GM12875 (cell line): ENCODE data around the gene CNTNAP5.
"Not testable (repeated sequence)": the region's sequence is repeated elsewhere in the genome, so short reads cannot be mapped to it uniquely, and the experiment has no call there.

ENCODE experiments used
- H3K4me3 ChIP-seq: one replicate; pipeline ENCODE4 v1.5.1; 2011; ENCODE audit warnings: low read depth, low read length, control low read depth
- TF ChIP-seq, protein P1 (sequence below): IDR thresholded peaks from 2 replicates; pipeline ENCODE4 v1.5.1; 2011; ENCODE audit warnings: low read depth, mild to moderate bottlenecking, control low read depth, inconsistent platforms, low read length, moderate library complexity, borderline replicate concordance; ENCODE audit not compliant: insufficient read depth

CNTNAP5 gene

DNA sequence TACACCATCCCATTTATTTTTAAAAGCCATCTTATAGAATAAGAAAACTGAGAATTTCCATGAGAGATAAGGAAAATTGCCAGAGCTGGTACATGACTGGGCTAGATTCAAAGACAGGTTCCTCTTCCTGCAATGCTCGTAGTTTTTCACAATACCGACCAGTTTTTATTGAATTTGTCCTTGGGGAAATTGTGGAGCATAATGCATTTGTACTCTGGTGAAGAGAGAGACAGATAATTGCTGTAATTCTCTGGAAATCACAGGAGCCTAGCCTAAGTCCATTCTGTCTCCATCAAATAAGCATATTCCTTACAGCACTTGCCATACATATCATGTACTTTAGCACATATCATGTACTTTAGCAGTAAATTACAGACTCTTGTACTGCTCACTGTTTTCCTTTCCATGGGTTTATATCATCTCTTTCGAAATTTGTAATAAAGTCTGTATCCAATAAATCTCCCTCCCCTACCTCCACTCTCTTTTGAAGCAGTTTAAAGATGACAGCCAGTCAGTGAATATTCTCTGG lies 355.2 kb downstream of the CNTNAP5 start:
- no peak overlapping the region for H3K4me3 ChIP-seq
- TF ChIP-seq, protein P1, sequence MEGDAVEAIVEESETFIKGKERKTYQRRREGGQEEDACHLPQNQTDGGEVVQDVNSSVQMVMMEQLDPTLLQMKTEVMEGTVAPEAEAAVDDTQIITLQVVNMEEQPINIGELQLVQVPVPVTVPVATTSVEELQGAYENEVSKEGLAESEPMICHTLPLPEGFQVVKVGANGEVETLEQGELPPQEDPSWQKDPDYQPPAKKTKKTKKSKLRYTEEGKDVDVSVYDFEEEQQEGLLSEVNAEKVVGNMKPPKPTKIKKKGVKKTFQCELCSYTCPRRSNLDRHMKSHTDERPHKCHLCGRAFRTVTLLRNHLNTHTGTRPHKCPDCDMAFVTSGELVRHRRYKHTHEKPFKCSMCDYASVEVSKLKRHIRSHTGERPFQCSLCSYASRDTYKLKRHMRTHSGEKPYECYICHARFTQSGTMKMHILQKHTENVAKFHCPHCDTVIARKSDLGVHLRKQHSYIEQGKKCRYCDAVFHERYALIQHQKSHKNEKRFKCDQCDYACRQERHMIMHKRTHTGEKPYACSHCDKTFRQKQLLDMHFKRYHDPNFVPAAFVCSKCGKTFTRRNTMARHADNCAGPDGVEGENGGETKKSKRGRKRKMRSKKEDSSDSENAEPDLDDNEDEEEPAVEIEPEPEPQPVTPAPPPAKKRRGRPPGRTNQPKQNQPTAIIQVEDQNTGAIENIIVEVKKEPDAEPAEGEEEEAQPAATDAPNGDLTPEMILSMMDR = no peak

DNA sequence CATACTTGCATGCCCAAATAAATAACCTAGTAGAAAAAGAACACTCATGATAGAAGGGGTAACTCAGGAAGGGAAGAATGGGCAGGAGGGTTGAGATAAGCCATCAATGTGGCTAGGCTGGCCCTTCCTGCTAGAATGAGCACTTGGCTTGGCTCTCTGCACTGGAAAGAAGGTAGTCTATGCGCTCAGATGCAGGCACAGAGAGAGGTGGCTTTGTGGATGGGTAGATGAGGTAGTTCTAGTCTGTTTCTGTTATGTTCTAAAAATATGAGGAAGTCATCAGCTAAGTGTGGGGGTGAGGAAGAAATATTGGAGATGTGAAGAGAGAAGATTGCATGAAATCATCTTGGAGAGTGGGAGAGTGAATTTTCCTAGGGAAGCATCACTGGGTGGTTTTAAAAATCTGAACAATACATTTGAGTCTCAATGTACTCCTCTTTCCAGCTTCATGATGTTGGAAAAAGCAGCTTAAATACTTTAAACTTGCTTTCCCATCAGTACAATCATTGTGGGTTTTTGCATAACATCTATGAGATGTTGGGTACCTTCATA lies 357.1 kb downstream of the CNTNAP5 start:
- no peak overlapping the region for H3K4me3 ChIP-seq
- TF ChIP-seq, protein P1 = no peak

DNA sequence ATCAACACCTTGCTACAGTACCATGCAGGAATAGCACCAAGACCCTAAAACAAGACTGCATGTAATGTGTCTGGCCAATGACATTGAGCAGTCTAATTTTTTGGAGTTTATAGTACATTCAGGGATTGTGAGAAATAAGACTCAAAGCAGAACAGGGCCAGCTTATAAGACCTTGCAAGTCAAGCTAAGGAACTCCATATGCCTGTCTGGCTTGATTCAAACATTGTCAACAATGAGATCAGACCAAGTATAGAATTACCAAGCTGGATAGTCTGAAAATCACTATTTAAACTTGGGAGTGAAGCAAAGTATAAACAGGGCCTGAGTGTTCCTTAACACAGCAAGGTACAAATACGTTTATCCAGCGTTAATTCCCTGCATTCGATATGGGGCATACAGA lies 370.9 kb downstream of the CNTNAP5 start:
- H3K4me3 ChIP-seq = no peak overlapping the region

DNA sequence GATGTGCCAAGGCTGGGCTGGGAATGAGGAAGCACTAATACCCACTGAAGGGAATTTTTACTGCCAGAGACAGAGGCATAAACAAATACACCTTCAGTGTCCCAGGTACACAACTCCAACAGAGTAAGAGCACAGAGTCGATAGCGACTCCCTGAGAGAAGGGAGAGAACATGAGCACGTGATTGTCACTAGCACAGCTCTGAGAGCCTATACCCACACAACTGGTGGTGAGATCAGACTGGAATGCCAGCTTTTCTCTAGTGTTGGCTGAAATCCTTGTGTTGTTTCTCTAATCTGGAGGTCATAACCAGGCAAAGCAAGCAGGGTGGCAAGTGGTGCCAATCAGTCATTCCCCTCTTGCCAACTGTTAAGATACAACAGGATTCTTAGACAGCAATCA lies 377.2 kb downstream of the CNTNAP5 start:
- no peak overlapping the region for H3K4me3 ChIP-seq
- TF ChIP-seq, protein P1 = no peak

More for the DNA sequence above, 370.9 kb downstream of the CNTNAP5 start:
- TF ChIP-seq, protein P1 = no peak

DNA sequence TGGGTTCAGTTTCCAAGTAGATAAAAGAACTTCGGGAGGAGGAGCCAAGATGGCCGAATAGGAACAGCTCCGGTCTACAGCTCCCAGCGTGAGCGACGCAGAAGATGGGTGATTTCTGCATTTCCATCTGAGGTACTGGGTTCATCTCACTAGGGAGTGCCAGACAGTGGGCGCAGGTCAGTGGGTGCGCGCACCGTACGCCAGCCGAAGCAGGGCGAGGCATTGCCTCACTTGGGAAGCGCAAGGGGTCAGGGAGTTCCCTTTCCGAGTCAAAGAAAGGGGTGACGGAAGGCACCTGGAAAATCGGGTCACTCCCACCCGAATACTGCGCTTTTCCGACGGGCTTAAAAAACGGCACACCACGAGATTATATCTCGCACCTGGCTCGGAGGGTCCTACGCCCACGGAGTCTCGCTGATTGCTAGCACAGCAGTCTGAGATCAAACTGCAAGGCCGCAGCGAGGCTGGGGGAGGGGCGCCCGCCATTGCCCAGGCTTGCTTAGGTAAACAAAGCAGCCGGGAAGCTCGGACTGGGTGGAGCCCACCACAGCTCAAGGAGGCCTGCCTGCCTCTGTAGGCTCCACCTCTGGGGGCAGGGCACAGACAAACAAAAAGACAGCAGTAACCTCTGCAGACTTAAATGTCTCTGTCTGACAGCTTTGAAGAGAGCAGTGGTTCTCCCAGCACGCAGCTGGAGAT lies 382.9 kb downstream of the CNTNAP5 start:
- not testable (repeated sequence) for H3K4me3 ChIP-seq

DNA sequence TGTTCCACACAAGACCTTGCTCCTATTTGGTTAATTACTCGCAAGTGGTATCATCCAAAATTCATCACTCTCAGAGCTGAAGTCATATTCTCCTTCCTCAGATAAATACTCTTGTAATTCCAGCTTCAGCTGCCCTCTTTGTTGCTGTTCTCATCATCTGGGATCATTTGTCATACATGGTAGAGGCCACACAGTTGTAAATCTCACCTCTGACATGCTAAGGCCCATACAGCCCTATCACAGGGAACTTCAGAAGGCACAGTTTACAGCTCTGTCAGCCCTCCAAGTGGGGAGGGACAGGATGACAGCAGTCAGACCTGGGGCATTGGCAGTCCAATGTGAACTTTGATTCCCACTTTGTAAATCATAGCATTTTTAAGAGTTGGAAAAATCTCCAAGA lies 399.0 kb downstream of the CNTNAP5 start:
- no peak overlapping the region for H3K4me3 ChIP-seq
- TF ChIP-seq, protein P1 = no peak

DNA sequence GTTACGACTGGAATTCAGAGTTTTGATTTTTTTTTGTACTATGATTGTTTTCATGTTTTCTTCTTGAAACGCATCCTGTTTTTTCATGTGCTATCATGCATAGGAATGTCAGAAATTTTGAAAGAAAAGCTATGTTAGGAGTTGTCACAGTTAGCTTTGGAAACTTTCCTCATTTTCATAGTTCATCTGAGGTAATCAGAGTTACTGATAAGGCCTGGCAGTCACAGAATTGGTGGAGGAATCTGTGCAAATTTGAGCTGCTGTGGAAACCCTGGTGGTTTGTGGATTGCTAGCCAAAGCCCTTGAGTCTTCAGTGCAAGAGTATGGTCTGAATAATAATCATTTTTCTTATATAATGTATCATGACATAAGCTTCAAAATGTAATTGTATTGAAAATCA lies 401.0 kb downstream of the CNTNAP5 start:
- no peak overlapping the region for H3K4me3 ChIP-seq
- TF ChIP-seq, protein P1 = no peak
